ENCODE data around the gene DPY19L1. TPM values are rescaled to one million over a fixed set of nuclear protein-coding genes. Genes with fewer than 3 reads are reported as not detected.
"Not testable (repeated sequence)": the region's sequence is repeated elsewhere in the genome, so short reads cannot be mapped to it uniquely, and the experiment has no call there.

DPY19L1 gene
- total RNA-seq, 1 experiment from 2014 or later = 9.0 TPM

DNA sequence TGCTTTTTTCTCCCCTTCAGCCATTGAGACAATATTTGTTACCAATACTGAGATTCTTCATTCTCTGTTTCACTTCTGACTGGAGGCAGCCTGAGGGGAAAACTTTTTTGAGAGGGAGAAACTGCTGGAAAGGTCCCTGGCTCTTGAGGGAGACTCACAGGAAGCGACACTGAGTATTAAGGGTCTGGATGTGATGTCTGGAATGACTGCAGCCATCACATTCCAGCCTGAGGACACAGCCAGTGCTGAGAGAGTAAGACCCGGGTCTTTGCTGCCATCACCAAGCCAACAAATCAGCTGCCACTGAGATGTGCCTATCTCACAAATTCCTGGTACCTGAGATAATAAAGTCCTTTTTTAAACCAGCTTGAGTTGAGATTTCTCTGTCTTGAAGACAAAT lies 157.4 kb downstream of the DPY19L1 start:
- H3K36me3 Mint-ChIP-seq (ENCODE audit: insufficient read depth, unreplicated experiment) = no peaks in the 10 kb centered on the region

GRCh38 chr7:34878944-34879735 lies 158.1 kb downstream of the DPY19L1 start:
- intact Hi-C loops (cut with micrococcal nuclease); BruUV-seq (replicated peaks); POLR2A ChIA-PET; CTCF ChIA-PET; H3K27me3 Mint-ChIP-seq (ENCODE audit: insufficient read depth, unreplicated experiment); H3K4me3 Mint-ChIP-seq (ENCODE audit: unreplicated experiment); DNase-seq (ENCODE audit: unreplicated experiment); H3K4me1 Mint-ChIP-seq (ENCODE audit: insufficient read depth, unreplicated experiment); H3K36me3 Mint-ChIP-seq (ENCODE audit: insufficient read depth, unreplicated experiment); H3K27ac Mint-ChIP-seq (ENCODE audit: low read depth, unreplicated experiment): not testable (repeated sequence)
- H3K9me3 Mint-ChIP-seq (ENCODE audit: unreplicated experiment) = peaks cover 15% of the 10 kb centered on the region

More for the DNA sequence above, 157.4 kb downstream of the DPY19L1 start:
- BruUV-seq (replicated peaks) = no TSS peak
- Mint-ChIP-seq H3K27ac (ENCODE audit: low read depth, unreplicated experiment) (no peak overlapping the region), H3K9me3 (ENCODE audit: unreplicated experiment) (peaks cover 17% of the 10 kb centered on the region), H3K4me1 (ENCODE audit: insufficient read depth, unreplicated experiment) (no peaks in the 10 kb centered on the region), H3K27me3 (ENCODE audit: insufficient read depth, unreplicated experiment) (no peaks in the 10 kb centered on the region), H3K4me3 (ENCODE audit: unreplicated experiment) (no peak overlapping the region)
- no peak for TF ChIP-seq CTCF (IDR thresholded peaks at IDR 0.05; ENCODE audit: unreplicated experiment)
- CTCF ChIA-PET = no interaction called here
- no peak for DNase-seq (ENCODE audit: unreplicated experiment)
- intact Hi-C loops (cut with micrococcal nuclease) = no loop called here
- POLR2A ChIA-PET = no interaction called here

Small RNAs within 50 kb of the gene (microRNA-seq; reads per million reads assigned to microRNA genes)
- 0.93 reads per million for gene MIR548N

Other genes with a start within 250 kb of the DPY19L1 start
- not detected in 2 replicates for gene TBX20, start 216.6 kb upstream of the DPY19L1 start, total RNA-seq (2022)

Measured in MCF 10A (cell line).